HG03045 (cell line): ENCODE data around the gene SHISA4.

Experiments used
- ATAC-seq: cut with Tn5 transposase; IDR thresholded peaks from one replicate; pipeline ENCODE4 v1.9.1; 2021; ENCODE audit warnings: mild to moderate bottlenecking, moderate library complexity; ENCODE audit not compliant: unreplicated experiment

SHISA4 gene

DNA sequence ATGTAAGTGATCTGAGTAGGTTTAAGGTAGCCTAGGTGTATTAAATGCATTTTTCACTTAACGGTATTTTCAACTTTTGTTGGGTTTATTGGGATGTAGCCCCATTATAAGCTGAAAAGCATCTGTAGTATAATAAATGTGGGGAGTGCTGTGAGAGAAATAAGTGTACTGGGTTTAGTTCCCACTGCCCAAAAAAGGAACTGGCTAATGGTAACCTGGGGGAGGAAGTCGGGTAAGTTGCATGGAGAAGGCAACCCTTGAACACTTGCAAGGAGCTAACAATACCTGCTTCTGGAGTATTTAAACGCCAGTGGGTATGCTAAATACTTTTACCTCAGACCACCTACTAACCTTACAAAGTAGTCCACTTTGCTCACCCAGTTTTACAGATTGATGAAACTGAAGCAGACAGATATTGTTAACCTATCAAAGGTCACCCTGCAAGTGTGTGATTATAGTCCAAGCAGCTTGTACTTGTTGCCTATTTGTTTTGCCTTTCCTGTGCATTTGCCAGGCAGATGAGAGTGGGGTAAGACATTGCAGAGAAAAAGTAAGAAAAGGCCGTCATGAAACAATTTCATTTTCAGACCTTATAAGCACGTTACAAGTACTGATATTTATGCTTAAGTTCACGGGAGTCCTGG, 7.6 kb upstream of the SHISA4 start:
- ATAC-seq: no peak

- no peak for ATAC-seq
Measured at GRCh38 chr1:201881617-201882016, 7.1 kb upstream of the SHISA4 start.

- no peak for ATAC-seq
Measured at GRCh38 chr1:201882665-201883132, 6.0 kb upstream of the SHISA4 start.

DNA sequence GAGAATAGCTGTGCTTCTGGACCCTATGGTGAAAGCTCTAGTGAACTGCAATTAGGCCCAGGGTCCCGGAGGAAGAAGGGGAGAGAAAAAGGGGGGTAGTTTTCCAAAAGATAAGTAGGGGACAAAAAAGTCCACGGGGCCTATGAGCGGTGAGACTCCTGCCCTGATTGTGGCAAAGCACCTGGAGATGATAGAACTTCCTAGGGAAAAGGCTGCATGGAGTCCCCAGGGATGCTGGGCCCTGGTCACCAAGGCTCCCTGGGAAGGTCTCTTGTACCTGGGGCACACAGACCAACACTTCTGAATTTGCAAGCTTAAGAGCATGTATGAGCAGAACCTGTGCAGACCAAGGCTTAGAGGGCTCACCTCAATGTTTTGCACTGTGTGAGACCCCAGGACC, 5.4 kb upstream of the SHISA4 start:
- ATAC-seq: no peak

DNA sequence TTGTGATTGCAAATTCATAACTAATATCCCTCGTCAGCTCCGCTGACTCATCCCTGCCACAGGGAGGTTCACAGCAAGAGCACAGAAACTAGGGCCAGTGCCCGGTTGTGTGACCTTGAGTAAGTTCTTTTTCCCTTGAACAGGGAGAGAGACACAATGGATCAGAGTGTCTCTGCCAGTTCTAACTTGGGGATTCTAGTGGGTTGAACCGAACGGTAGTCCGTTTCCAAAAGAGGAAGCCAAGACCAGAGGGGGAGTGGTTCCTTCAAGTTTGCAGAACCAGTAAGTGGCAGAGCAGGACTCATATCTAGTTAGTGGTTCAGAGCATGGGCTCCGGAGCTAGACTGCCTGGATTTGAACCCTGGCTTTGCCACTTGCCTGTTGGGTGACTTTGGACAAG, 4.9 kb upstream of the SHISA4 start:
- no peak for ATAC-seq

GRCh38 chr1:201884425-201884824, 4.3 kb upstream of the SHISA4 start:
- no peak for ATAC-seq

- no peak for ATAC-seq
Measured at GRCh38 chr1:201885531-201886075, 3.1 kb upstream of the SHISA4 start.

GRCh38 chr1:201886103-201886885, 2.4 kb upstream of the SHISA4 start:
- ATAC-seq: no peak

GRCh38 chr1:201887116-201887866, 1.4 kb upstream of the SHISA4 start:
- ATAC-seq: no peak

DNA sequence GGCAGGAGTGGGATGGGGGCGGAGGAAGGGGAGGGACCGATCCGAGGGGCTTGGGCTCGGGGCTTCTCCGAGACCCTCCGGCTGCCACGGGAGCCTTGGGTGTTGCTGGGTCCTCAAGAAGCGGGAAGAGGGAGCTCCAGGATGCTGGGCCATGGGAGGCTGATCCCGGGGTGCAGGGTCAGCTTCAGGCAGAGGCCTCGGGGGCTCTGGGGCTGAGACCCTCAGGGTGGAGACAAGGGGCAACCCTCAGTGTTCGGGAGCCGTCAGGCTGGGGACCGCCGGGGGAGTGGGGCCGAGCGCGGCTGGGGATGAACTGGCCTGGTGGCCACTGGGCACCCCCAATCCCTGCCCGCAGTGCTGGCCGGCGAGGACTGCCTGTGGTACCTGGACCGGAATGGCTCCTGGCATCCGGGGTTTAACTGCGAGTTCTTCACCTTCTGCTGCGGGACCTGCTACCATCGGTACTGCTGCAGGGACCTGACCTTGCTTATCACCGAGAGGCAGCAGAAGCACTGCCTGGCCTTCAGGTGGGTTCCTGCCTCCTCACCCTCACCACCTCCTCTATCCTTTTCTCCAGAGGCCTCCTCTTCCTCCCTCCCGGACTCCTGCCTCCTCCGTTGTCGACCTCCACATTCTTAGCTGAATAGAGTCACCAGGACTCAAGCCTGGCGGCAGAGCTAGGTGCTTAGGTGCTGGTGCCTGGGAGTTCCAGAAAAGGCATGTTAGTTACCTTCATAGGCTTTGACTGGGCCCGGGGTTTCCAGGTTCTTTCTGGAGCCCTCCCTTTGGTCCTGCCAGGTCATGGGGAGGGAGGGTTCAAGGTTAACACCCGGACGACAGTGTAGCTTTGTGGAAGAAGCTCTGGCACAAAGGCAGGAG, 631 bp downstream of the SHISA4 start:
- ATAC-seq: no peak

- no peak for ATAC-seq
Measured at GRCh38 chr1:201890223-201890622, 1.5 kb downstream of the SHISA4 start.

- no peak for ATAC-seq
Measured at GRCh38 chr1:201890806-201891450, 2.2 kb downstream of the SHISA4 start.

- ATAC-seq: no peak
Measured at GRCh38 chr1:201891451-201892045, 2.9 kb downstream of the SHISA4 start.

- no peak for ATAC-seq
Measured at GRCh38 chr1:201892211-201892610, 3.5 kb downstream of the SHISA4 start.

GRCh38 chr1:201893431-201893830, 4.7 kb downstream of the SHISA4 start:
- no peak for ATAC-seq

- no peak for ATAC-seq
Measured at GRCh38 chr1:201894343-201895119, 5.8 kb downstream of the SHISA4 start.

DNA sequence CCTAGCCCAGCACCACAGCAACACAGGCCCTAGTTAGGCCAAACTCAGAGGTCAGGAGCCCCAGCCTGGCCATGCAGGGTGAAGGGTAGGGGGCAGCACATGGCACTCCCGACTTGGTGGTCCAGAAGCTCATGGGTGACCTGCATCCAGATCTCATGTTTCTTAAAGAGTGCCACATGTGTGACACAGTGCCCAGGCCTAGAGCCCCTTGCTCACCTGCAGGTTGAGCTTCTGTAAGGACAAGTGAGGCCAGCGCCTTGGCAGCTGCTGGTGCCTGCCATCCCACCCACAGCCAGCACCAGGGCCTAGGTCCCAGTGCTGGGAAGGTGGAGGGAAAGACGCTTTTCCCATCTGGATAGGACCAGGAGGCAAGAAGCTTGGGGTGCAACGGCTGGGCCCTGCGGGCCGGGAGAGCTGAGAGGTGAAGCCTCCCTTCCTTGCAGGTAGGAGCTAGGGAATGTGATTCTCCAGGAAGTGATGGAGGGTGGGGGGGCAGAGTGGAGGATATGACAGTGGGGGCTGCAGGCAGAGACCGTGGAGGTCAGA, 6.5 kb downstream of the SHISA4 start:
- ATAC-seq: no peak
